Stimulated activated CD4-positive, alpha-beta T cell treated with anti-CD3 and anti-CD28 coated beads, Interleukin-1b, Interleukin-23, amount 100 ng/mL, for 24 hours (primary cell): ENCODE results near the gene GADD45GIP1.
"Not testable (repeated sequence)": the region's sequence is repeated elsewhere in the genome, so short reads cannot be mapped to it uniquely, and the experiment has no call there.

Source experiments
- DNase-seq, 4 experiments: peaks; one replicate each; pipeline ENCODE4 v3.0.0-alpha.2; 2020; ENCODE audit warnings: low read depth in 4 of 4, low spot score in 1 of 4

Gene GADD45GIP1

DNA sequence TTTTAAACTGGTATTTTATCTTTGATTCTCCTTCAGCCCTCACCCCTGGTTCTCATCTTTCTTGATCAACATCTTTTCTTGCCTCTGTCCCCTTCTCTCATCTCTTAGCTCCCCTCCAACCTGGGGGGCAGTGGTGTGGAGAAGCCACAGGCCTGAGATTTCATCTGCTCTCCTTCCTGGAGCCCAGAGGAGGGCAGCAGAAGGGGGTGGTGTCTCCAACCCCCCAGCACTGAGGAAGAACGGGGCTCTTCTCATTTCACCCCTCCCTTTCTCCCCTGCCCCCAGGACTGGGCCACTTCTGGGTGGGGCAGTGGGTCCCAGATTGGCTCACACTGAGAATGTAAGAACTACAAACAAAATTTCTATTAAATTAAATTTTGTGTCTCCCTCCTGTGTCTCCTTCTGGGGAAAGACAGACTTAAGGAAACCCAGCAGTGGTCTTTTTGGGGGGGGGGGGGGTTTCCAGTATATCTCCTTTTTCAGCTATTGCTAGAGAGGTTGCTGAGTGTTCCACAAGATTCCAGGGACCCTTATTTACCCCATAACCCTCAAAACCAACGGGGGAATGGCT, 12.8 kb downstream of the GADD45GIP1 start:
- DNase-seq = no peak

DNA sequence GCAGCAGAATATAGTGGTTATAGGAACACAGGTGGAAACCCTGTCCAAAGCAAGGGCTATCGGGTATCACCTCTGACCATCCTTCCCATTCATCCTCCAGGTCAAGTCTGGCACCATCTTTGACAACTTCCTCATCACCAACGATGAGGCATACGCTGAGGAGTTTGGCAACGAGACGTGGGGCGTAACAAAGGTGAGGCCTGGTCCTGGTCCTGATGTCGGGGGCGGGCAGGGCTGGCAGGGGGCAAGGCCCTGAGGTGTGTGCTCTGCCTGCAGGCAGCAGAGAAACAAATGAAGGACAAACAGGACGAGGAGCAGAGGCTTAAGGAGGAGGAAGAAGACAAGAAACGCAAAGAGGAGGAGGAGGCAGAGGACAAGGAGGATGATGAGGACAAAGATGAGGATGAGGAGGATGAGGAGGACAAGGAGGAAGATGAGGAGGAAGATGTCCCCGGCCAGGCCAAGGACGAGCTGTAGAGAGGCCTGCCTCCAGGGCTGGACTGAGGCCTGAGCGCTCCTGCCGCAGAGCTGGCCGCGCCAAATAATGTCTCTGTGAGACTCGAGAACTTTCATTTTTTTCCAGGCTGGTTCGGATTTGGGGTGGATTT, 13.5 kb downstream of the GADD45GIP1 start:
- DNase-seq = no peak

DNA sequence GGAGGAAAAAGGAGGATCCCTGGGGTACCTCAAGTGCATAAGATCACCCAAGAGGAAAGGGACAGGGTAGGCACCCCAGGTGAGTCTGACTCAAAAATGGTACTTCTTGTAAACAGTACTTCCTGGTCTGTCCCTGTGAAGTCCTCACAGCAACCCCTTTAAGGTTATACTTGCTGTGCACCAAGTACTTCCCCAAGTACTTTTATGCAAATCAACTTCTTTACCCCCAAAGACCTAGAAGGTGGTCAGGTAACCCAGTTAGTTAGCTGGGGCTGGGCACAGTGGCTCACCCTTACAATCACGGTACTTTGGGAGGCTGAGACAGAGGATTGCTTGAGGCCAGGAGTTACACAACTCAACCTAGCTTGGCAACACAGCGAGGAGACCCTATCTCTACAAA, 16.1 kb downstream of the GADD45GIP1 start:
- DNase-seq = no peak

DNA sequence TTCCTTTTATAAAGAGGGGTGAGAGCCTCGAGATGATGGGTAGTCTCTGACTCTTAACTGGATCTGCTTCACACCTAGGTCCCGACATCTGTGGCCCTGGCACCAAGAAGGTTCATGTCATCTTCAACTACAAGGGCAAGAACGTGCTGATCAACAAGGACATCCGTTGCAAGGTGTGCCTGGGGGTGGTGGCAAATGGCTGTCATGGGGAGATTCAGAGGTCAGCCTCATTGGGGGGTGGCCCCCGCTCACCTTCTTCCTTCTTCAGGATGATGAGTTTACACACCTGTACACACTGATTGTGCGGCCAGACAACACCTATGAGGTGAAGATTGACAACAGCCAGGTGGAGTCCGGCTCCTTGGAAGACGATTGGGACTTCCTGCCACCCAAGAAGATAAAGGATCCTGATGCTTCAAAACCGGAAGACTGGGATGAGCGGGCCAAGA, 17.0 kb downstream of the GADD45GIP1 start:
- DNase-seq = no peak

DNA sequence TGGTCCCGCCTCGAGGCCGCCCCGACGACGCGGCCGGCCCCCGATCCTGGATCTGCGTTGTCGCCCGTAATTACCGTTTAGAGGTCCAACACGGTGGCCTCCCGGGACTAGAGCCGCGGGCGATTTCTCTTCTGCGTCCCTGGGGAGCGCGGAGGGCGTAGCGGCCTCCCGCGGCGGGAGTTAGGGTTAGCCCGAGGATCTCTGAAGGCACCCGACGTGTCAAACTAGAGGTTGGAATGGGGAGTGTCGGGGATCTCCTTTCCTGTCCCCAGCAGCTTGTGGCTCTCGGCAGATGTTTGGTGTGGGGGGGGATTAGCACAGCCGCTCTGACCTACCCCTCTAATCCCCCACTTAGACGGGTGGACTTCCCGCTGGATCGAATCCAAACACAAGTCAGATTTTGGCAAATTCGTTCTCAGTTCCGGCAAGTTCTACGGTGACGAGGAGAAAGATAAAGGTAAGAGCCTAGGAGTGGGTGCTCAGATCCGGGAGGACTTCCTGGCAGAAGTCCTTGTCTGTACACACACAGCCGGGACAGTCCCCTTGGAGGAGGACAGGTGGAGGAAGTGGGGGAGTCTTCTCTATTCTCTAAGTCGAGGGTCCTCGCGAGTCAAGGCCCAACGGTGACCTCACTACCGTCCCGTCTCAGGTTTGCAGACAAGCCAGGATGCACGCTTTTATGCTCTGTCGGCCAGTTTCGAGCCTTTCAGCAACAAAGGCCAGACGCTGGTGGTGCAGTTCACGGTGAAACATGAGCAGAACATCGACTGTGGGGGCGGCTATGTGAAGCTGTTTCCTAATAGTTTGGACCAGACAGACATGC, 18.0 kb downstream of the GADD45GIP1 start:
- DNase-seq = no peak

DNA sequence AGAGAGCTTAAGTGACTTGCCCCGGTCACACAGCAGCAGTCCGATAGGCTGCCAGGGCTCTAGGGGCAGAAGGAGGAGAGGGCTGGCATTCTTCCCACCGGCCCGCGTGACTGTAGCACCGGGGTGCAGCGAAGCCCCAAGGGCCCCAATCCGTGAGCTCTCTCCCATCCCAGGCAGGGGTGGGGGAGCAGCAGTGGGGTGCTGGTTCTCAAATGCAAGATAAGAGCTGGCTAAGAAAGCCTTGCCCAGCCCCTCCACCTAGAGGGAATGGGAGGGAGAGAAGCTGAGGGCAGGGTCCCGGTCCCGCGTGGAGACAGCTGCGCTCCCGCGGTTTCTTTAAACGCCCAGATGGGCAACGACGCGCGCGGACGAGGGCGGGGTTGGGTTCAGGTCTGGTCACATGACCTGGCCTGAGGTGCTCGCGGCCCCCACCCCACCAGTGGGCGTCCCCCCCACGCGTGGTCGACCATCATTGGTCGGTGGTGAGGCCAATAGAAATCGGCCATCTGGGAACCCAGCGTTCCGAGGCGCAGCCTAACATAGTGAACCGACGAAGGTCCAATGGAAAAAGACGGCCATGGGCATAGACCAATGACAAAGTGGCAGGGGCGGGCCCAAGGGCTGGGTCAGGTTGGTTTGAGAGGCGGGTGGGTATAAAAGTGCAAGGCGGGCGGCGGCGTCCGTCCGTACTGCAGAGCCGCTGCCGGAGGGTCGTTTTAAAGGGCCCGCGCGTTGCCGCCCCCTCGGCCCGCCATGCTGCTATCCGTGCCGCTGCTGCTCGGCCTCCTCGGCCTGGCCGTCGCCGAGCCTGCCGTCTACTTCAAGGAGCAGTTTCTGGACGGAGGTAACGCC, 18.9 kb downstream of the GADD45GIP1 start, which contains the start of gene CALR:
CALR (plus strand) TSS at position 683 of the 852 bp plus-strand sequence; CDS start at position 754, 71 bp downstream.
- DNase-seq = peak; percentile 92 to 99 (median 96)

DNA sequence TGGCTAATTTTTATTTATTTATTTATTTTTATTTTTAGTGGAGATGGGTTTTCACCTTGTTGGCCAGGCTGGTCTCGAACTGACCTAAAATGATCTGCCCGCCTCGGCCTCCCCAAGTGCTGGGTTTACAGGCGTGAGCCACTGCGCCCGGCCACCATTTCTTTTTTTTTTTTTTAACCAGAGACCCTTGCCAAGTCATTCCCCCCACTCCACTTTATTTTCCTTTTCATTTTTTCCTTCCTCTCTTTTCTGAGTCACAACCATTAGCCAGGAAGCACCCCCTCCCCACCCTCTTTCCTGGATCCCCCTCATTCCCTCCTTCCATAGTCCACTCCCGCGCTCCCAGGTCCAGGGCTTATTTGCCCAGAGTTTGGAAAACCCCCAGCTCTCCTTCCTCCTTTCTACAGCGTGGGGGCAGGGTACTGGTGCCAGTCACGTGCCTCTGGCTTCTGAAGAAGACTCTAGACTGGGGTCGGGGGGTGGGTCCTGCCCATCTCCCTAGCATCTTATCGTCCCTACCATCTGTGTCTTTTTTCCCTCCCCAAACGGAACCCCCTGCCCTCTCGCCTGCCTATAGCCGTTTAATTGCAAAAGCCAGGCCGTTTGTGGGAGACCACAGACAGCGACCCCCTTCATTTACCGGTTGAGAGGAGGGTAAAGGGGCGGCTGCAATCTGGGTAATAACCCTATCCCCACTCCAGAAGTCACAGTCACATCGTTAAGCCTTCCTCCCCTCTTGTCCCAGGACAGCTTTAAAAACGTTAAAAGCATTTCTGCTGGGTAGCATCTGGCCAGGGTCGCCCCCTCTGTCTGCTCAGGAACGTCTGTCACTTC, 19.7 kb downstream of the GADD45GIP1 start:
- DNase-seq = no peak

DNA sequence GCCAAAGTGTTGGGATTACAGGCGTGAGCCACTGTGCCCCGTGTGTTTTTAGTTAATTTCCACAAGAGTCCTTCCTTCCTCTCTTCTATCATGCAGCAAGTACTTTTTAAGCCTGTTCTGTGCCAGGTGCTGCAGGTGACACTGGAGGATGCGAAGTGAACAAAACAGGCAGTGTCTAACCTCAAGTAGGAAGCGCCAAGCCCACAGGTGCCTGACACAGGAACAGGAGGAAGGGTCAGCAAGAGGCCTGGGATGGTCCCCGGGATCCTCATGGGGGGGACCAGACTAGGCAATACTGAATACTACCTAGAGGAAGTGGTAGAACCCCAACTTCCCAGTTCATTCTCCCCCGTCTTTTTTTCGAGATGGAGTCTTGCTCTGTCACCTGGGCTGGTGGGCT, 20.4 kb downstream of the GADD45GIP1 start:
- DNase-seq = no peak

DNA sequence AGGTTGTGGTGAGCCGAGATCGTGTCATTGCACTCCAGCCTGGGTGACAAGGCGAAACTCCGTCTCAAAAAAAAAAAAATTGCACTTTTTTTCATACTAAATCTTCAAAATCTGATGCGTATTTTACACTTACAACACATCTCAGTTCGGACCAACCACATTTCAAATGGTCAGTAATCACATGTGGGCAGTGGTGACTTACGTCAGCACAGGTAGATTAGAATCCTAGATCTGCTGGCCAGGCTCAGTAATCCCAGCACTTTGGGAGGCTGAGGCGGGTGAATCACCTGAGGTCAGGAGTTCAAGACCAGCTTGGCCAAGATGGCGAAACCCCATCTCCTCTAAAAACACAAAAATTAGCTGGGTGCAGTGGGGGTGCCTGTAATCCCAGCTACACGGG, 22.0 kb downstream of the GADD45GIP1 start:
- no peak for DNase-seq

DNA sequence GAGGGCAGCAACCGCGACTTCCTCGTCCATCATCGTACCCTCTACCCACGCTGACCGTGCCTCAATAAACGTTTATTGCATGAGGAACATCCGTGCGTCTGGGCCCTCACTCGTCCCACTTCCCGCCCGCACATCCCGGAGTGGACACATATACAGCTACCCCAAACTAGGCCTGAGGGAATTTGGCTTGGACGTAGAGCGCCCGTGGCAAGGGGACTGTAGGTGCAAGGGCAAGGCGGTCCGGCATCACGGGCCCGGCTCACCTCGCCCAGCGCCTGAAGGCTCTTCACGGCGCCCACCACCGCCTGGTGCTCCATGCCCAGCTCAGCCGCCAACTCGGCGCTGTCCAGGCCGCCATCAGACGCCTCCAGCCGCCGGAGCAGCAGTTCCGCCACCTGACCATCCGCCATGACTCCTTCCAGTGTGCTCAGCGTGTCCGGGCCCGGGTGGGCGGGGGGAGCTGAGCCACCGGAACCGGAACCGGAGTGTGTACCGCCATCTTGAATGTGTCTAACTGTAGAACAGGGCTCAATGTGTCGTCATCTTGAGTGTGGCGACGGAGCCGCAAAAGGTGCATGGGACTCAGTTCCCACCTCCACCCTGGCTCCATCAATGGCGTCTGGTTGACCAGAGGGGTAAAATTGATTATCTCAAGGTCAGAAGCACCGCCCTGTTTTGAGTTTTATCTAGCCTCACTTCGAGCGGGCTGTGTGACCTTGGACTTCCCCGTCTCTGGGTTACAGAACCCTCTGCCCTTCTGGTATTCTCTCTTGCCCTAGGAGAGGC, 23.5 kb downstream of the GADD45GIP1 start, which contains the start of gene FARSA:
FARSA (minus strand) TSS at position 425 of the 786 bp plus-strand sequence; CDS start at position 410, 15 bp downstream.
- peak; percentile 72 to 84 (median 82) for DNase-seq

DNA sequence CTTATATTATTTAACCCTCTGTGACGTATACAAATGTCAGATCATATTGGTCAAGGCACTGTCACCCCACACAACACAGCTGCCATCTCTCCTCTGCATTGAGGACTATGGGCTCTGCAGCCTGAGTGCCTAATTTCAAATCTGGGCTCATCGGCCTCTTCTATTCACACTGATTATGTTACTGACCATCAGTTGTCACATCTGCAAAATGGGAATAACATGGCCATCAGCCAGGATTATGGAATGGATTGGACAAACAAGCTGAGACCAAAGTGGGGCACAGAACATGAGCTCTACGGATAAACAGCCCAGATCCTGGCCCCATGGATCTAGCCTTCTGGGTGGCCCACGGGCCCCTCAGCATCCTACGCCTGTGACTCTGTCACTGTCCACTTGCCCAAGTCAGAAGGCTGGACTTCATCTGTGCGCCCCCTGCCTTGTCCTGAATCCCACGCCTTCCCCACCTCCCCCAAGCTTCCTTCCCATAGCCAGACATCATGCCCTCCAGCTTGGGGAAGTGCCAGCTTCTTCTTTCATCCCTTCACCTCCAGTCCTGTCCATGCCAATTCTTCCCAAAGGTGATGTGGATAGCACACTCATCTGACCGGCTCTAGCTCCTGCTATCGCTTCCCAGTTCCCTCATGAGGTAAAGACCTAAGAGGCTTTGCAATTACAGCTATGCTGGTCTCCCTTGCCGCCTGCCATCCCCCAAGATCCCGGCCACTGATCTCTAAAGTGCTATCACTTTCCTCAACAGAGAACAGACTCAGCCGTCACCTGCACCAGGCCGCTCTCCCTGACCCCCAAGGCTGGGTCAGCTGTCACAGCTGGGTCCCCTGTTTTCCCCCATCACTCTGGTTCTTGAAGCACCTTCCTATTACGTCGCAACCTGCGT, 24.4 kb downstream of the GADD45GIP1 start:
- no peak for DNase-seq

DNA sequence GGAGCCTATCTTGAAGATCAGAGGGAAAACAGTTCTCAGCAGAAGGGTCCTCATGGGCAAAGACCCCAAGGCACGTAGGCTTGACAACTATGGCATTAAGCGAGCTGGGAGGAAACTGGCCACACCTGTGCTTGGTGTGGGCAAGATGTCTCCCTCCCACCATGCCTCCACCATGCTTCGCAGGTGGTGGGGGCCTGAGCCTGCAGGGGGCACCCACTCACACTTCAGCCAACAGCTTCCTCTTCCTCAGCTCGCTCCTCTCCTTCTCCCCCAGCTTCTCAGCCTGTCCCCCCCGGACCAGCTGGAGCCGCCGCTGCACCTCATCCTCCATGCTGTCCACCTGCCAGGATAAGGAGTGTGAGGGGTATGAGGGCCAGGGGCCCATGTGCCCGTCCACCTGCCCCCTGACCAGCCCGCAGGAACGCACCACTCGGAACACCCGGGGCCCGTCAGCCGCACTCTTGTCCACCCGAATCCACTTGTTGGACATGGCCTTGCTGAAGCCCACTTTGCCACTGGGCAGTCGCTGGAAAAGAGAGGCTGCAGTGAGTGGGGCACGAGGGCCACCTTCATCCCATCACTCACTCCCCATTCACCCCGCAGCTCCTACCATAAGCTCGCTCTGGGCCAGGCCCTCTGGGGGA, 26.9 kb downstream of the GADD45GIP1 start:
- DNase-seq = no peak

DNA sequence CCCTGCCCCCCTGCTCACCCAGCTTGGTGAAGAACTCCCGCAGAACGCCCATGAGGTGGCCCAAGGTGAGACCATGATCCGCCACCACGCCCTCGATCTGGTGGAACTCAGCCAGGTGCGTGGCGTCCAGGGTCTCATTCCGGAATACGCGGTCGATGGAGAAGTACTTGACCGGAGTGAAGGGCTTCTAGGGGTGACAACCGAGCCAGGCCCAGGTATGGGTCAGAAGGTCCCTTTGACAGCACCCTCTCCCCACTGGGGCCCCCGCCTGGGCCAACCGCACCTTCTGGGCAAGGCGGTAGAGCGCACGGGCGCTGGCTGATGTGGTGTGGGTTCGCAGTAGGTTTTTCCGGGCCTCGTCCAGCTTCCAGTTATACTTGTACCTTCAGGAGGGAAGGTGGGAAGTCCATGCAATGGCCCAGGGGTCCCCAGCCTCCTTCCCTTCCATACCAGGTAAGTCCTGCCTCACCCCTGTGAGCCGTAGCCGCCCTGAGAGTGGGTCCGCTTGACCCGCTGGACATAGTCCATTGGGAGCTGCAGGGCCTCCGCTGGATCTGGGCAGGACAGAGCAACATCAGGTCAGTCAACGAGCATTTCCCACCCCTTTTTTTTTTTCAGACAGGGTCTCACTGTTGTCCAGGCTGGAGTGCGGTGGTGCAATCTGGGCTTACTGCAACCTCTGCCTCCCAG, 32.3 kb downstream of the GADD45GIP1 start:
- no peak for DNase-seq

DNA sequence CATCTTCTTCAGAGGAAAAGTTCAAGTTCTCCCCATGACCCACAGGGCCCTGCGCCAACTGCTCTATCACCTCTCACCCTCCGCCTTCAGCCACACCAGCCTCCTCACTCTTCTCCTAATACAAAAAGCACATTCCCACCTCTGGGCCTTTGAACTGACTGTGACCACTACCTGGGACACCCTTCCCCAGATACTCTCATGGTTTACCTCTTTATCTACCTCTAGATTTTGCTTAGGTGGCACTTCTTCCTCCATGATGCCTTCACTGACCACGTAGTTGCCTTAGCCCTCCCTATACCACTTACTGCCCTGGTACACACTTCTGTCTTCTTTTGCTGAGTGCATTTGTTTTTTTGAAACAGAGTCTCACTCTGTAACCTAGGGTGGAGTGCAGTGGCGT, 34.1 kb downstream of the GADD45GIP1 start:
- no peak for DNase-seq

DNA sequence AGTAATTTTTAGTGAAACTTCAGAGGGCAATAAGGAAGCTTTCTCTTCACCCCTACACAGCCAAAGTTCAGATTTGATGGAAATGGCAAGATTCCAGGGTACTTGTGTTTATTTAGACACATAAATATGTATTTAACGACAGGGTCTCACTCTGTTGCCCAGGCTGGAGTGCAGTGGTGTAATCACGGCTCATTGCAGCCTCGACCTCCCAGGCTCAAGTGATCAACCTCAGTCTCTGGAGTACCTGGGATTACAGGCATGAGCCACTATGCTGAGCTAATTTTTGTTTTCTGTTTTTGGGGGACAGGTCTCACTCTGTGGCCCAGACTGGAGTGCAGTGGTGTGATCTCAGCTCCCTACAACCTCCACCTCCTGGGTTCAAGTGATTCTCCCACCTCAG, 36.0 kb downstream of the GADD45GIP1 start:
- DNase-seq = no peak

DNA sequence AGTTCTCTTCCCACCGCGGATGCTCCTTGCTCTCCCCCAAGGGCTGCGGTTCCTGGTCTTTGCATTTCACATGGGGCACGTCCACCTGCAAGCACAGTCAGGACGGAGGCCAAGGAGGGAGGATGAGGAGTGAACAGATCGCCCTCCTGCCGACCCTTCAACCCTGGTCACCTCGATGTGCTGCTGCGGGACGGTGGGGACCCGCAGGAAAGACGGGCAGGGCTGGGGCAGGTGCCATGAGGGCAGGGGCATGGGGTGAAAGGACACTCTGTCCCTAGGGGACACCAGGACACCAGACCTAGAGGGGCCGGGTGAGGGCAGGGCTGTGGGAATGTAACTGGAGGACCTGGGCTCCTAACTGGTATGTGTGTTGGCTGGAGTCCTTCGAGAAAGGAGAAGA, 38.8 kb downstream of the GADD45GIP1 start:
- no peak for DNase-seq

DNA sequence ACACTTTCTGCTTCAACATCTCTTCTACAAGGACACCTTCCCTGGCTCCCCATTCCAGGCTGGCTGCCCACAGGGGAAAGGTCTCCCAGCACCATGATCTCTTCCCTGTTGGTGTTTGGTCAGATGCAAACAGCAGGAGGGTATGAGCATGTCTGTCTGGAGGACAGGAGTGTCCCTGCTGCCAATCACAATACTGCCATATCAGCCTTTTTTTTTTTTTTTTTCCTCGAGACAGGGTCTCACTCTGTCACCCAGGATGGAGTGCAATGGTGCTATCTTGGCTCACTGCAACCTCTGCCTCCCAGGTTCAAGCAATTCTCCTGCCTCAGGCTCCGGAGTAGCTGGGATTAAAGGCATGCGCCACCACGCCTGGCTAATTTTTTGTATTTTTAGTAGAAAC, 41.2 kb downstream of the GADD45GIP1 start:
- not testable (repeated sequence) for DNase-seq
